Transverse colon (tissue), 4 donors: ENCODE data around the gene RBM27. TPM values are rescaled to one million over a fixed set of nuclear protein-coding genes. Genes with fewer than 3 reads are reported as not detected.
"Not testable (repeated sequence)": the region's sequence is repeated elsewhere in the genome, so short reads cannot be mapped to it uniquely, and the experiment has no call there.

Source experiments
- DNase-seq: peaks from one replicate; pipeline ENCODE4 v3.0.0-alpha.2; 2019
- H3K27ac ChIP-seq, 4 donors: fragments of 200-600 bp; sonication (generic); 2 replicates each; pipeline ENCODE4 v1.5.1; 2016 to 2018; ENCODE audit warnings: inconsistent platforms in 4 of 4
- H3K27me3 ChIP-seq: fragments of 200-600 bp; sonication (generic); 2 replicates; pipeline ENCODE4 v1.5.1; 2017; ENCODE audit warnings: inconsistent platforms
- H3K36me3 ChIP-seq, 4 donors: fragments of 200-600 bp; sonication (generic); 2 replicates each; pipeline ENCODE4 v1.5.1; 2017 to 2019; ENCODE audit warnings: inconsistent platforms in 4 of 4
- H3K4me1 ChIP-seq, 4 donors: fragments of 200-600 bp; sonication (generic); 2 replicates each; pipeline ENCODE4 v1.5.1; 2017 to 2020; ENCODE audit warnings: inconsistent platforms in 4 of 4
- H3K4me3 ChIP-seq, 4 donors: fragments of 200-600 bp; sonication (generic); 1 replicate in 1 of 4; 2 replicates in 3 of 4; pipeline versions ENCODE4 v1.5.1 to v1.6.1; 2017 to 2019; ENCODE audit warnings: inconsistent platforms in 4 of 4
- H3K9me3 ChIP-seq, 2 donors: fragments of 200-600 bp; sonication (generic); 2 replicates each; pipeline ENCODE4 v1.5.1; 2017 to 2019; ENCODE audit warnings: inconsistent platforms in 2 of 2
- EP300 ChIP-seq: sonication (generic); formaldehyde crosslinking; IDR thresholded peaks from one replicate; pipeline ENCODE4 v1.6.1; 2017; ENCODE audit warnings: antibody characterized with exemption, low read depth
- POLR2A ChIP-seq: fragments of 450-650 bp; IDR thresholded peaks from one replicate; pipeline ENCODE4 v1.6.1; 2016; ENCODE audit warnings: antibody characterized with exemption, mild to moderate bottlenecking, moderate library complexity
- POLR2AphosphoS5 ChIP-seq, 3 donors: sonication (generic); formaldehyde crosslinking; IDR thresholded peaks; one replicate each; pipeline ENCODE4 v1.6.1; 2016; ENCODE audit warnings: antibody characterized with exemption in 3 of 3
- WGBS, 2 donors: methylation state at CpG; one replicate each; pipeline ENCODE4 v1.1.5; 2018; ENCODE audit warnings: low coverage in 1 of 2; 5-methylcytosine and 5-hydroxymethylcytosine counted together
- in situ Hi-C, 4 donors: fragments of 200-750 bp; cut with MboI; loops; one replicate each; pipeline versions ENCODE4 v1.15.0 to v1.15.1; 2017; ENCODE audit warnings: low sequenced_read_pairs in 3 of 4, low pct_ligation_motif_present in 1 of 4, low pct_unique_long_range_greater_than_20kb in 1 of 4
- intact Hi-C: fragments of 100-400 bp; cut with DNase I; formaldehyde crosslinking; loops from one replicate; pipeline ENCODE4 v1.15.1; 2023; ENCODE audit warnings: low total_unique reads
- total RNA-seq, 4 donors: library from RNA; depleted of rRNA; stranded (reverse); fragments of >200 nt; gene quantifications; one replicate each; pipeline ENCODE4 v1.1.0, GENCODE V29; 2016
- TF ChIP-seq, protein P1 (sequence below), 5 experiments: fragments of 200-600 bp in 3 of 5; fragments of 450-650 bp in 2 of 5; sonication (generic) in 3 of 5; IDR thresholded peaks; 1 replicate in 2 of 5; 2 replicates in 3 of 5; pipeline ENCODE4 v1.5.1; 2016 to 2017; ENCODE audit warnings: antibody characterized with exemption in 5 of 5, inconsistent platforms in 3 of 5, mild to moderate bottlenecking in 2 of 5, moderate library complexity in 1 of 5

Gene RBM27
- total RNA-seq, 4 donors from 2014 or later: 6.0 to 21.6 (median 14.9) TPM

- H3K36me3 ChIP-seq: no peaks in the 10 kb centered on the region
- DNase-seq: no peak
- in situ Hi-C loops (no loop called here), intact Hi-C loops (no loop called here)
- TF ChIP-seq POLR2A: no peak
- TF ChIP-seq EP300: no peak
- no peak for TF ChIP-seq POLR2AphosphoS5 (IDR thresholded peaks at IDR 0.05)
- TF ChIP-seq, protein P1, sequence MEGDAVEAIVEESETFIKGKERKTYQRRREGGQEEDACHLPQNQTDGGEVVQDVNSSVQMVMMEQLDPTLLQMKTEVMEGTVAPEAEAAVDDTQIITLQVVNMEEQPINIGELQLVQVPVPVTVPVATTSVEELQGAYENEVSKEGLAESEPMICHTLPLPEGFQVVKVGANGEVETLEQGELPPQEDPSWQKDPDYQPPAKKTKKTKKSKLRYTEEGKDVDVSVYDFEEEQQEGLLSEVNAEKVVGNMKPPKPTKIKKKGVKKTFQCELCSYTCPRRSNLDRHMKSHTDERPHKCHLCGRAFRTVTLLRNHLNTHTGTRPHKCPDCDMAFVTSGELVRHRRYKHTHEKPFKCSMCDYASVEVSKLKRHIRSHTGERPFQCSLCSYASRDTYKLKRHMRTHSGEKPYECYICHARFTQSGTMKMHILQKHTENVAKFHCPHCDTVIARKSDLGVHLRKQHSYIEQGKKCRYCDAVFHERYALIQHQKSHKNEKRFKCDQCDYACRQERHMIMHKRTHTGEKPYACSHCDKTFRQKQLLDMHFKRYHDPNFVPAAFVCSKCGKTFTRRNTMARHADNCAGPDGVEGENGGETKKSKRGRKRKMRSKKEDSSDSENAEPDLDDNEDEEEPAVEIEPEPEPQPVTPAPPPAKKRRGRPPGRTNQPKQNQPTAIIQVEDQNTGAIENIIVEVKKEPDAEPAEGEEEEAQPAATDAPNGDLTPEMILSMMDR (IDR thresholded peaks at IDR 0.05): no peak
- H3K4me1 ChIP-seq: peaks cover 1 to 10% (median 4%) of the 10 kb centered on the region in 4 donors
- no peaks in the 10 kb centered on the region for H3K27me3 ChIP-seq
- H3K4me3 ChIP-seq: no peak overlapping the region
- 74 to 80% methylated on average over 6 of the region's 6 CpGs for WGBS, 2 donors
- no peaks in the 10 kb centered on the region for H3K9me3 ChIP-seq
- no peak overlapping the region for H3K27ac ChIP-seq
These were observed 4.1 kb upstream of the RBM27 start for GRCh38 chr5:146199176-146199815.

DNA sequence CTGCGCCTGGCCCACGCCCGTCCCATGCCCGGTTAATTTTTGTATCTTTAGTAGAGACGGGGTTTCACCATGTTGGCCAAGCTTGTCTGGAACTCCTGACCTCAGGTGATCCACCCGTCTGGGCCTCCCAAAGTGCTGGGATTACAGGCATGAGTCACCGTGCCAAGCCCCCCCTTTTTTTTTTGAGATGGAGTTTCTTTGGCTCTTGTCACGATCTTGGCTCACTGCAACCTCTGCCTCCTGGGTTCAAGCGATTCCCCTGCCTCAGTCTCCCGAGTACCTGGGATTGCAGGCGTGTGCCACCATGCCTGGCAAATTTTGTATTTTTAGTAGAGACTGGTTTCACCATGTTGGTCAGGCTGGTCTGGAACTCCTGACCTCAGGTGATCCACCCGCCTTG lies 1.6 kb upstream of the RBM27 start:
- peaks cover 5 to 34% (median 21%) of the 10 kb centered on the region in 4 donors for H3K4me1 ChIP-seq
- H3K27ac ChIP-seq, H3K36me3 ChIP-seq, DNase-seq, H3K9me3 ChIP-seq, in situ Hi-C loops, H3K27me3 ChIP-seq, H3K4me3 ChIP-seq, intact Hi-C loops: not testable (repeated sequence)
- WGBS, 2 donors: 94 to 96% methylated on average over 5 to 12 of the region's 12 CpGs

GRCh38 chr5:146203872-146204192 lies 427 bp downstream of the RBM27 start:
- DNase-seq: no peak
- no peaks in the 10 kb centered on the region for H3K9me3 ChIP-seq
- peak overlapping the region; percentile 88 to 93 (median 88) for H3K27ac ChIP-seq
- H3K4me1 ChIP-seq: peaks cover 13 to 42% (median 23%) of the 10 kb centered on the region in 4 donors
- intact Hi-C loops (no loop called here), in situ Hi-C loops (no loop called here)
- no peaks in the 10 kb centered on the region for H3K27me3 ChIP-seq
- TF ChIP-seq, protein P1 (IDR thresholded peaks at IDR 0.05): no peak
- TF ChIP-seq POLR2AphosphoS5 (IDR thresholded peaks at IDR 0.05): no peak
- WGBS, 2 donors: 0% methylated on average over 5 to 21 of the region's 21 CpGs
- H3K4me3 ChIP-seq: peak overlapping the region; percentile 85 to 96 (median 90)
- H3K36me3 ChIP-seq: no peaks in the 10 kb centered on the region

- TF ChIP-seq POLR2A: no peak
- no peak for TF ChIP-seq POLR2AphosphoS5 (IDR thresholded peaks at IDR 0.05)
- TF ChIP-seq, protein P1 (IDR thresholded peaks at IDR 0.05): no peak
- TF ChIP-seq EP300: no peak
- Histone ChIP-seq H3K27me3 (no peaks in the 10 kb centered on the region), H3K4me1 (peaks cover 15 to 56% (median 26%) of the 10 kb centered on the region in 4 donors), H3K4me3 (peak overlapping the region in 1 of 4 donors; percentile 8), H3K27ac (no peak overlapping the region), H3K36me3 (no peaks in the 10 kb centered on the region), H3K9me3 (no peaks in the 10 kb centered on the region)
- DNase-seq: no peak
- in situ Hi-C loops (no loop called here), intact Hi-C loops (no loop called here)
- WGBS, 2 donors: 78 to 79% methylated on average over 11 of the region's 11 CpGs
These were observed 2.2 kb downstream of the RBM27 start for GRCh38 chr5:146205499-146206202.
